GM18909 (cell line): ENCODE data around the gene IL12RB2.
A peak's percentile ranks its signal among the peaks of the same experiment; 100 is the strongest.

Experiments used
- ATAC-seq: cut with Tn5 transposase; IDR thresholded peaks from one replicate; pipeline ENCODE4 v1.9.1; 2021; ENCODE audit warnings: mild to moderate bottlenecking; ENCODE audit not compliant: unreplicated experiment, poor library complexity

IL12RB2 gene

DNA sequence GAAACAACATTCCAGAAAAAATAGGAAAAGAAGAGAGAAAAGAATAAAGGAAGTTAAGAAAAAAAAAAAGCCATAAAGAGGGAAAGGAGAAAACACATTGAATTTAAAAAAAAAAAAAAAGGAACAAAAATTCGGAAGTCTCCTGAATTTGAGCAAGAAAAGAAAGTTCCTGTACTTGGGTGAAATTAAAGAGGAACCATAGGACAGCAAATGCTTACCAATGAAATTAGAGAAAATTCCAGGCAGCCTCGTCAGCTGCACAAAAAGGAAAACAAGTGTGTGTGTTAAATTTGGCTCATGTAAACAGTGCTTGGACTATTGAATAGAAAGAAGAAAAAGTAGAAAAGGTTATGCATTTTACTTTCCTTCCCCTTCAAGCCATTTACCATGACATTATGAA lies 4.9 kb downstream of the IL12RB2 start:
- no peak for ATAC-seq

GRCh38 chr1:67313934-67314671 lies 6.4 kb downstream of the IL12RB2 start:
- no peak for ATAC-seq

DNA sequence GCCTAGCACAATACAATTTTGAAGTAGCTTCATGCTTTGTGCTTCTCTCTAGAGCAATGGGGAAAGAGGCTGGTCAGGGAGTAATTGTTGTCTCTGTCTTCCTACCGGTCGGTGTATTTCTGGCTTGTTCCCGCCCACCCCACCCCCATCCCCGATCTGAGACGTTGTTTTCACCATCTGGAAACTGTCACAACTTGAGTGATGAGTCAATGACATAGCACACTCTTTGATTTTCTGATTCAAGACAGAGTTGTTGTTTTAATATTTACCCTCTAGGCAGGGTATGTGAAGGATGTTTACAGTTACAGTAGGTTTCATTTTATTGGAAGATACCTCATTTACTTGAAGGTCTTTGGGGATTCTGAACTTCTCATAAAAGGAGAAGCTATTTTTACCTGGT lies 7.0 kb downstream of the IL12RB2 start:
- ATAC-seq: no peak

DNA sequence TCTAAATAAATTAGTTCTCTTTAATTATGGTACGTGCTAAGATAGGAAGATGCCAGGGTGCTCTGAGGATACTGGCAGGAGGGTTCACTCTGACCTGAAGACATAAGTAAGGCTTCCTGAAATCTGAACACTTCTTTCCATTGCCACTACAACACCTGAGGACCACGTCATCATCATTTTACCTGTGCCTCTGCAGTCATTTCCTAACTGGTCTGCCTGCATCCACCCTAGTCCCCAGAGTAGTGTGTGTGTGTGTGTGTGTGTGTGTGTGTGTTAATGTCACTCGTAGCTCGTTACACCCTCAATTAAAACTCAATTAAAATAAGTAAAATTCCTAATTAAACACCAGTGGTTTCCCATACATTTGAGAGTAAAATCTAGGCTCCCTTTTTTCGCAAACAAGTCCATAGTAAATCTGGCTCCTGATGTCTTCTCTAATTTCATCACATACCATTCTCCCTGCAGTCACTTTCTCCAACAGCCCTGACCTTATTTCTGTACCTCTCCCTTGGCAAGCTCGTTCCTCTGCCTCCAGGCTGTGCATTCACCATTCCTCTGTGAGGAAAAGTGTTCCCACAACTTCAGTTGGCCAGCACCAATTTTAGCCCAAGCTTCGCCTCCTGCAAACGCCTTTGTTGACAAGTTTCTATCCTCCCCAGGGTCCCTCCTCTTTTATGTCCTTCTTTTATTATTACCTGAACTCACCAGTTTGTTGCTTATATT lies 8.7 kb downstream of the IL12RB2 start:
- ATAC-seq: no peak

- no peak for ATAC-seq
Measured at GRCh38 chr1:67316918-67317317, 9.2 kb downstream of the IL12RB2 start.

GRCh38 chr1:67317803-67318202 lies 10.1 kb downstream of the IL12RB2 start:
- ATAC-seq: no peak

GRCh38 chr1:67322442-67322841 lies 14.8 kb downstream of the IL12RB2 start:
- ATAC-seq: no peak

- ATAC-seq: no peak
Measured at GRCh38 chr1:67323087-67323486, 15.4 kb downstream of the IL12RB2 start.

GRCh38 chr1:67324068-67324467 lies 16.4 kb downstream of the IL12RB2 start:
- ATAC-seq: no peak

DNA sequence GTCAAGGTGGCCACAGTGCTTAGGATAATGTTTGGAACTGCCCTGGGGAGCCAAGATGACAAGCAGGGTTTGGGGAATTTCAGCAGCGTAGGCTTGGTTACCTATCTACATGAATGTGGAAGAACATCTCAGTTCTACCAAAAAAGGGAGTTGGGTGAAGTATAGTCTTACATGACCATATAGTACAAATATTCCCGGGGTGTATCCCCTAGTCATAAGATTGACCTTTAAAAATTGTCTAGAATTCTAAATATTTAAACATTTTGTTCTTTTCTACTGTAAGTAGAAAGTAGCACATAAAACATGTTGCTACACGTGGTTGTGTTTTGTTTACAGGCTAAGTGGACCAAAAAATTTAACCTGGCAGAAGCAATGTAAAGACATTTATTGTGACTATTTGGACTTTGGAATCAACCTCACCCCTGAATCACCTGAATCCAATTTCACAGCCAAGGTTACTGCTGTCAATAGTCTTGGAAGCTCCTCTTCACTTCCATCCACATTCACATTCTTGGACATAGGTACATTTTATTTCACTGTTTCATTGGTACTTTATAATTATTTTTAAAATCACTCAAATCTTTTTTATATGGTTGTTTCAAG lies 20.3 kb downstream of the IL12RB2 start:
- no peak for ATAC-seq

DNA sequence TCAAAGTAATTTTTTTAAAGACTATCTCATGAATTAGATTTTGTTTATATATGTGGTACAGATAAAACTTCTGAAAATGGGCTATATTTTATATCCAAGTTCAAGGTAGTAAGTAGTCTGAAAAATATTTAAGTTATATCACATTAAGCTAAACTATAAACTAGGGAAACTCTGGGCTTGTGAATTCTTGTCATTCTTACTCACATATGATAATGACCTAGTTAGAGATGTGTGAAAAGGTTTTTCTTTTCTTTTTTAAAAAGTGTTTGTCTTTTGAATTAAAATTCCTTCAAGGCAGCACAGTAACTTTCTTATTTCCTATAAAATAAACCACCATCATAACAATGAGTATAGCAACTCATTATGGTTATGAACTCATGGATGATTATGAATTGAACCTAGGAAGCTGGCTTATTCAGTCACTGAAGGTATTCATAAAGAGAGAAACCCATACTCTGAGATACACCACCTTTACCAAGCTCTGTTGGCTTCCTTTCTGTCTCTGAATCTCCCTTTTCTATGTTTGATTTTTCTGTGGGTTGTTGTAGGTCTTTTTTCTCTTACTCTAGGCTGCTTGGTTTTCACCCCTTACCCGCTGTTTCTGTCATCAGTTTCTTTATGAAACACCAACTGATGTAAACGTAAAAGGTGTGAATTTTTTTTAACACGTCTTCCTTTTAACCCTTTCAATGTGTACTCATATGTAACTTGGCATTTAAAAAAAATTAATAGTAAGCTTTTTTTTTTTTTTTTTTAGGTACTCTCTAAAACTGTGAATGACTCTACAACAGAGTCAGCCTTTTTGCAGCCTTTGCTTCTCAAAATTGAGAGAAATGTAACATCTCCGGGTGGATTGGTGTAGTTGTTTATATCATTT lies 25.2 kb downstream of the IL12RB2 start:
- ATAC-seq: peak; percentile 85

GRCh38 chr1:67333603-67334002 lies 25.9 kb downstream of the IL12RB2 start:
- ATAC-seq: no peak

DNA sequence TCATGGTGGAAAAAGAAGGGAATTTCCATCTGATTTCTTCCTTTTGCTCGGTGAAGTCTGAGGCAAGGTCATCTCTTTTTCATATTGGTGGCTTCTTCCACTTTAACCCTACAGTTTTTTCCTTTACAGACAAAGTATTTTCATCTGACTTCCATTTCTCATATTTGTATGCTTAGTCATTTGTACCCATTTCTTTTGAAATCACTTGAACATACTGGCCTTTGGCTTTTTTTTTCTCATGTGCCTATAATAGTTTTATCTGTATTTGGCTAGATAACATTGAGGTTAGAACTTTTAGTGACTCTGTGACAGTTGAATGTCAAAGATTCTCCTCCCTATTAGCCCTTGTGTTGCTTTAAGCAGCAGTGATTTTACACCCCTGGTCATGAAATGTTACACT lies 27.7 kb downstream of the IL12RB2 start:
- no peak for ATAC-seq

GRCh38 chr1:67336157-67336556 lies 28.5 kb downstream of the IL12RB2 start:
- peak; percentile 30 for ATAC-seq

DNA sequence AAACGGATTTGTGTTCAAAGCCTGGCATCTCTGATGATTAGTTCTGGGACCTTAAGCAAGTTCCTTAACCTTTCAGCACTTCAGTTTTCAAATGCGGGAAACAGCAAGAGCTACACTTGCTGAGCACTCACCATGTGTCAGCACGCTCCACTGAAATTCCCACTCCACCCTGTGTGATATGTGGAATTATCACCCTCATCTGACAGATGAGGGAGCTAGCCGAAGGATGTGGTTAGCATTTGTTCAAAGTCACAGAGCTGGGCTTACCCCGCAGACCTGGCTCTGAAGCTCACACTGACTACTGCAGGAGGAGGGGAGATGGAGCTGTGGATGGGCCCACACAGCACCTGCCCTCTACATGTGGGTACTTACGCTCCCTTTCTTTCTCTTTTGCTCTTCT lies 29.1 kb downstream of the IL12RB2 start:
- ATAC-seq: no peak

- peak; percentile 49 for ATAC-seq
Measured at GRCh38 chr1:67338642-67339041, 31.0 kb downstream of the IL12RB2 start.

DNA sequence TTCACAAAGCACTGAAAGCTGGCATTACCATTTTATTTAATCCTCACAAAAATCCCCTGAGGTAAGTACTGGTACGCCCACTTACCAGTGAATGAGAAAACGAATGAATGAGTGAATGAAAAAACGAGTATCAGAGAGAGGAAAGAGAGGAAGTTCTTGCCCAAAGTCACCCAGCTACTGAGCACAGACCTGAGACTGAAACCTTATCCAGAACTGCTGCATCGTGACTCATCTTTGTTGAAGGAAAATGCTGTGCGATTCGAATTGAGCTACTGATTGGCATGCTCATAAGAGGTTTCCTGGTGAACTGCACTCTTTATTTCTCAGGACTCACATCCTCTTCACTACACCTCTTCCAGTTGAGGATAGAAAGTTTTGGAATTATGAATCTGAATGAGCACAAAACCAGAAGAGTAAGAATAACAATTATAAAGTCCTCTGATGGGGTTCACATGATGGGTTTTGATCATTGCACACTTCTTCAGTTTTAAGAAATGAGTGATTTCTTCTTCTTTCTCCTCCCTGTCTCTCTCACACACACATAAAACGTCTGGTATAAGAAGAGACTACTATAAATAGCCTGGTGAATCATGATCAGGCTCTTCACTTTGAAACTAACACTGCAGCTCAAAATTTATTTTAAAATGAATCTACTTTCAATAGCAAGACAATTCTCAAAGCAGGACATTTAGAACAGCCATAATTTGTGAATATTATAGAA lies 32.1 kb downstream of the IL12RB2 start:
- peak; percentile 49 for ATAC-seq

DNA sequence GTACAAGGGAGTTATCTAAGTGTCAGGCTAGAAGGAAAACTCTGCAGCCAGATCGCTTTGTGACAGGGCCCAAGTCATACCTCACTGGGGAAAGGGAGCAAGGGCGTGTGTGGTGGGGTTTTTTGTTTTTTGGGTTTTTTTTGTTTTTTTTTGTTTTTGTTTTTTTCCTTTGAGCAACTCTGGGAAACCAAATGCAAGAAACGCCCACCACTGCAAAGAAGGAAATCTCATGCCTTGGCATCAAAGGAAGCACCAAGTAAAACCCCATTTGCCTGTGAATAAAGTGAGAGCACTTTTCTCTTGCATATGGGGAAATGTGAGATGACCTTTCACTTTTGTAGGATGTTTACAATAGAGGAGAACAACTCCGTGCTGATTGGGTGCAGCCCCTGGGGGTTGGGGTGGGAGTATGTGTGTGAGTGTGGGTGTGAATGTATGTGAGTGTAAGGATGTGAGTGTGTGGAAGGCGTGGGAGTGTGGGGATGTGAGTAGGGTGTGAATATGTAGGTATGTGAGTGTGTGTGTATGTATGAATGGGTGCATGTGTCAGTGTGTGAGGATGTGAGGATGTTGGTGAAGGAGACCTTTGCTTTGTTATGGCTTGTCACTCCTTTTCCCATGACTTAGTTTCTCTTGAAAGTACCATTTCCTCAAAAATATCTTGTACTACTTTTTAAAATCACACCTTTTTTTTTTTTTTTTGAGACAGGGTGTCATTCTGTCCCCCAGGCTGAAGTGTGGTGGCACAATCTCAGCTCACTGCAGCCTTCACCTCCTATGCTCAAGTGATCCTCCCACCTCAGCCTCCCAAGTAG lies 34.6 kb downstream of the IL12RB2 start:
- peak; percentile 39 for ATAC-seq

- ATAC-seq: no peak
Measured at GRCh38 chr1:67345556-67345955, 37.9 kb downstream of the IL12RB2 start.
